ENCODE data around the gene CREB5.

GRCh38 chr7:28808796-28809533 is 396.6 kb downstream of the CREB5 start:
- TF ChIP-seq CTCF (IDR thresholded peaks at IDR 0.05), result no peak
- no peak for TF ChIP-seq EP300 (IDR thresholded peaks at IDR 0.05)

All from ovary (tissue), 3 donors.